Myocyte (in vitro differentiated cells): Measurements from ENCODE around the gene SLC24A3. TPM values are rescaled to one million over a fixed set of nuclear protein-coding genes. Genes with fewer than 3 reads are reported as not detected.
A peak's percentile ranks its signal among the peaks of the same experiment; 100 is the strongest.

Experiments used
- DNase-seq: peaks from one replicate; pipeline ENCODE4 v3.0.0-alpha.2; 2012; ENCODE audit warnings: low read depth
- total RNA-seq: library from RNA; depleted of rRNA; stranded (reverse); fragments of >200 nt; gene quantifications from 2 replicates; pipeline ENCODE4 v1.2.3, GENCODE V29; 2014

SLC24A3 gene
- total RNA-seq, 1 donor from 2014 or later = 0.03 TPM

DNA sequence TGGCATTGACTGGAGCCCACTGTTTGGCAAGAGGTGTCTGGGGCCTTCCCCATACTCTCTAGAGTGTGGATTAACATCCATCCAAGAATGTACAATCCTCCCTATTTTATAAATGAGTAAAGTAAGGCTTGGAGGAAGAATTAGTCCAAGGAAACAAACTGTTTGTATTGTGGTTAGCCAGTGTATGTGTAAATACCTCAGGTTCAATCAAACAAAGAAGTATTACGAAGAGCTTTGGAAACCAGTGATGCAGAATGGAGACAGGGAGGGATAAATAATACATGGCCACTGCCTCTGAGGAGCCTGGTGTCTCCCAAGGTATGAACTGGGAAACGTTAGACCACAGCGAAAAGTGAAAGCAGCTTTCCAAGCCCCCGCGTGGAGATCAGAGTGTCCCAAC is 319.0 kb downstream of the SLC24A3 start:
- DNase-seq = no peak

GRCh38 chr20:19538556-19538955 is 326.1 kb downstream of the SLC24A3 start:
- no peak for DNase-seq

DNA sequence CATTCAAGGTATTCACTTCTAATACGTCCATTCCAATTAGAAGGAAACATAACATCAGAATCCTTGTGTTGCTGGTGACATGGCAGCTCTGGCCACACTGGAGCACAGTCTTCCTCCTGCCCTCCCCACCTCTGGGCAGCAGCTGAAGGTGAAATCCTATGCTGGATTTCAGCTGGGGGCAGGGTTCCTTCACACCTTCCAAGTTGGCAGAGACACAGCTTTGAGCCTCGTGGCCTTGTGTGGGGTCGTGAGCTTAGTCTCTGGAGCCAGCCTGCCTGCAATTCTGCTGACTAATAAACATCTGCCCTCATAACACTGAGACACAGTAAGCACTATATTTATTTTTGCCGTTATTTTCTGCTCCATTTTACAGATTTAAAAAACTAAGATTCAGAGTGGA is 326.7 kb downstream of the SLC24A3 start:
- no peak for DNase-seq

GRCh38 chr20:19540392-19540791 is 327.9 kb downstream of the SLC24A3 start:
- no peak for DNase-seq

GRCh38 chr20:19543101-19543500 is 330.7 kb downstream of the SLC24A3 start:
- DNase-seq = no peak

DNA sequence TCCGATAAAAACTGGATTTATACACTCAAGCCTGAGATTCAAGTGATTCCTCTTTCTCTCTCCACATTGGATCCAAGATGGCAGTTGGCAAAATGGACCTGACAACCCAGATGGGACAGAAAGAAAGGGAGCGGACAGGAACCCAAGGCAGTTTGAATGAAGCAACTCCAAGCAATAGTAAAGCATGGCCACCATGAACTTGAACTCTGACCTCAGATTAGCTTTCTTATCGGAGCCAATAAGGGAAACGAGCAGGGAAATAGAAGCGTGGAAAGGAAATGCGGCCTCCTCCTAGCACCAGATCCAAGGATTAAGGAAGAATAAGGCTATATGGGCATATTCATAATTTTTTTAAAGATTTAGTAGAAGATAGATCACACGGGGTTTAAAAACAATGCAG is 332.2 kb downstream of the SLC24A3 start:
- no peak for DNase-seq

- no peak for DNase-seq
Observed at GRCh38 chr20:19546648-19547047, 334.2 kb downstream of the SLC24A3 start.

- no peak for DNase-seq
Observed at GRCh38 chr20:19547547-19547946, 335.1 kb downstream of the SLC24A3 start.

DNA sequence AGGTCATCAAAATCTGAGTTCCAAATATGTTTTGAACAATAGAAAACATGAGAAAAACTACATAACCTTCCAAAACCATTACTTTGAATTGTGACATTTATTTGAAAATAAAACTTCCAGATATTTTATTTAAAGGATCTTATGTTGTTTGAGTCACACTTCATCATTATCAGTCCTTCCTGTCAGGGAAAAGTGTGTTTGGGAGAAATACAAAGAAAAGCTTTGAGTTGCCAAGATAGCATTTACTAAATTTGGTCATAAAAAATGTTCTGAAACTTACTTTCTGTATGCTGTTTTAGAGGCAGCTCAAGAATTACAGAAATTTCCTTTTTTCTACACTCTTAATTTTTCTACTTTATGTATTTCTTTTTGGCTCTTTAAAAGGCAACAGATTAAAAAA is 337.5 kb downstream of the SLC24A3 start:
- DNase-seq = no peak

DNA sequence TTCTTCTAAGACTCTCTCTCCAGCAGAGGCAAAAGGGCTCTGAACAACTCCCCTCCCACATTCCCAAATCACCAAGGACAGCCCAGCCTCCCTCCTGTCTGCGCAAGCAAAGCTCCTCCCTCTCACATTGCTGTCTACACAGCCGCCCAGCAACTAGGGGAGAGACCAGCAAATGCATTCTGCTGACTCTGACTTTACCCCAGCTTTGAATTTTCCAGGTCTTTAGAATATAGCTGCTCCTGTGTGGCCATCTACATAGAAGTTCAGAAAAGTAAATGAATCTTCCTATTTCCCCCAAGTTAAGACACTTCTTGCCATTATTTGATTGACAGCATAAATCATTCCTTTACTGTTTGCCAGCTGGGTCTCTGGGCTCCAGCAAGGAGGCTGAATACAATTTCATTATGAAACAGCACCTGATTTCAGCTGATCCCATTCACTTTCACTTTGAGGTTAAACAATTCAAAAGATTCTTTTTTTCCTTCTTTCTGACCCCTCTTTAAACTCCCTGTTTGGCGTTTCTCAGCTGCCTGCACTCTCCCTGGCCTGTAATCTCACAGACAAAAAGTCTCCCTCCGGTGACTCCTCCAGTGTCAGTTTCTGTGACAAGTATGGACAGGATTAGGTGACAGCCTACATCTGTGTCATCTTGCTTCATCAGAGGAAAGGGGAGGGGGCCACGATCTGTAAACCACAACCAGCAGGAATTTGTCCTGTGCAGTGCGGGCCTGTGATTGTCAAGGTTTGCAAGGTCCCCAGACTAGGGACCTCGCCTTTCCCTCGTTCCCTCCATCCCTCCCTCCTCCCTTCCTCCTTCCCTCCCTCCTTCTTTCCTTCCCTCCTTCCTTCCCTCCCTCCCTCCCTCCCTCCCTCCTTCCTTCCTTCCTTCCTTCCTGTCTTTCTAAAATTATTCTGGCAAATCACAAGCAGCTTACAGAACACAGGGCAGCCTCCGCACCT is 340.1 kb downstream of the SLC24A3 start:
- DNase-seq = no peak

GRCh38 chr20:19554666-19555065 is 342.2 kb downstream of the SLC24A3 start:
- DNase-seq = no peak

GRCh38 chr20:19555726-19556125 is 343.3 kb downstream of the SLC24A3 start:
- DNase-seq = no peak

- DNase-seq = no peak
Observed at GRCh38 chr20:19557291-19557690, 344.8 kb downstream of the SLC24A3 start.

DNA sequence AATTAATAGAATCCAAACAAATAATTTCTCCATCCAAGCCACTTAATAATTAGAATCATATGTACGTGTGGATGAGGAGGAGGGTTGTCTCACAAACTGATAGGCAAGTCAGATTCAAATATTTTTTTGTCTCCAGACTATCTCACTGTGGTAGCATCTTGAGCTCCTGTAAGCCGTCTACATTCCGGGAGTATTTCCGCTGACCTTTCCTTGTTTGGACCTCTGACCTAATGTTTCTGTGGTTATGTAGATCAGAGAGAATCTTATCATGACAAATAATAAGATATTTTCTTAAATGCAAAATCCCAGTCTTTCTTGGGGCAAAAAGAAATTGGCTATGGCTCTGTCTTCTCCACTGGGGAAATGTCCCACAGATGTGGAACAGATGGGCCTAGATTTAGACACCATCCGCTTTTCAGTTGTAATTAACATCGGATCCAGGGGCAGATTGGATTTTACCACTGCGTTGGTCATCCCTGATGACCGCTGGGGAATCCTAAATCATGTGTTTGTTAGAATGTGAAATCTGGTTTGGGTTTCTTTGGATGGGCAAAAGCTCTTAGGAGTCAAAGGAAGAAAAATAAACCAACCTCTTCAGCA is 348.5 kb downstream of the SLC24A3 start:
- no peak for DNase-seq

- no peak for DNase-seq
Observed at GRCh38 chr20:19562426-19562825, 350.0 kb downstream of the SLC24A3 start.

GRCh38 chr20:19564261-19564660 is 351.8 kb downstream of the SLC24A3 start:
- DNase-seq = no peak

GRCh38 chr20:19565736-19566135 is 353.3 kb downstream of the SLC24A3 start:
- no peak for DNase-seq

DNA sequence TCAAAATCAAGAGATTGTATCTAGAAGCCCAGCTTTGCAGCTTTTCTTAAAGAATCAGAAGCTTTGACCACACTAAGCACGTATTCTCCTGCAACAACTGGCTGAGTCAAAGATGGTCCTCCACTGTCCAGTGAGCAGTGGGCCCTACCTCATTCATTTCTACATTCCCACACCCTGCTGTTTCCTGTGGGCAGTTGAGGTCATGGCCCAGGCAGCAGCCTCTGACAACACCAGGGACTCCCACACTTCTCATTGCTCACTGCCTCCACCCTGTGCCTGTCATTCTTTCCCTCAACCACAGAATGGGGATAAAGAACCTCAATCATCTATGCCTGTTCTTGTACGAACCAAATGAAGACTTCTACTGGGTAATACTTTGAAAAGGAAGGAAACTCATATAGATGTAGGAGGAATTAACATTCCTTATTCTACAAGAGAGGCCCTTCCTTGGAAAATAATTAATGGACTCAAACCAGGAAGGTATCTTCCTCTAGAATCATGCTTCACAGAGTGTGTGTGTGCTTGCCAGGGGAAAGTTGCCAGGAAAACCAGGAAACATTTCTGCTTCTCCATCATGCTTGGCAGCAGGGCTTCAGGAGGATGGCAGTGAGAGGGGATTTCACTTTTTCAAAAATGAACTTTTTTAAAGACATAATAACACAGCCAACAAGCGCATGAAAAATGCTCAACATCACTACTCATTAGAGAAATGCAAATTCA is 353.9 kb downstream of the SLC24A3 start:
- DNase-seq = peak; percentile 32

- DNase-seq = no peak
Observed at GRCh38 chr20:19568128-19568527, 355.7 kb downstream of the SLC24A3 start.

- no peak for DNase-seq
Observed at GRCh38 chr20:19571996-19572395, 359.6 kb downstream of the SLC24A3 start.

GRCh38 chr20:19577692-19578091 is 365.2 kb downstream of the SLC24A3 start:
- DNase-seq = no peak

- no peak for DNase-seq
Observed at GRCh38 chr20:19582782-19583181, 370.3 kb downstream of the SLC24A3 start.
